PC-9 (cell line): ENCODE data around the gene CHCT1. TPM values are rescaled to one million over a fixed set of nuclear protein-coding genes. Genes with fewer than 3 reads are reported as not detected.

Experiments
- BruUV-seq: library from RNA; stranded (reverse); fragments of 400-500 nt; replicated peaks from 2 replicates; lab custom pipeline; 2021; lab: Mats Ljungman, UMichigan
- CTCF ChIA-PET: fragments of 300-600 bp; sonication (Branson Sonifier 250); formaldehyde crosslinking; loops from one replicate; lab custom pipeline; 2022; ENCODE audit warnings: antibody characterized with exemption; lab: Charles Lee
- POLR2A ChIA-PET: fragments of 300-600 bp; sonication (Branson Sonifier 250); formaldehyde crosslinking; loops from one replicate; lab custom pipeline; 2022; ENCODE audit warnings: antibody characterized with exemption; ENCODE audit not compliant: unreplicated experiment; lab: Charles Lee
- DNase-seq, 2 experiments: peaks; one replicate each; pipeline versions ENCODE4 v3.0.0 to v3.0.0-alpha.2; 2015 to 2022; ENCODE audit warnings: mixed read lengths in 1 of 2
- H2AFZ ChIP-seq: fragments of 200-600 bp; sonication (generic); 2 replicates; pipeline ENCODE4 v1.8.1; 2017; ENCODE audit warnings: antibody characterized with exemption
- H3F3A ChIP-seq: fragments of 200-600 bp; sonication (generic); 2 replicates; pipeline ENCODE4 v1.8.1; 2017; ENCODE audit warnings: antibody characterized with exemption, mild to moderate bottlenecking, low read depth; ENCODE audit not compliant: insufficient read depth
- H3K27ac ChIP-seq: fragments of 200-600 bp; sonication (generic); 2 replicates; pipeline ENCODE4 v1.6.1; 2016; ENCODE audit warnings: mixed run types
- H3K27me3 ChIP-seq: fragments of 200-600 bp; sonication (generic); 2 replicates; pipeline ENCODE4 v1.6.1; 2016; ENCODE audit warnings: low read depth, mixed run types; ENCODE audit not compliant: insufficient read depth
- H3K36me3 ChIP-seq: fragments of 200-600 bp; sonication (generic); 2 replicates; pipeline ENCODE4 v1.6.1; 2016; ENCODE audit warnings: low read depth, mixed run types
- H3K4me1 ChIP-seq: fragments of 200-600 bp; sonication (generic); replicated peaks from 2 replicates; pipeline ENCODE4 v1.6.1; 2016; ENCODE audit warnings: mixed run types; ENCODE audit not compliant: insufficient read depth
- H3K4me2 ChIP-seq: fragments of 200-600 bp; sonication (generic); 2 replicates; pipeline ENCODE4 v1.6.1; 2017; ENCODE audit warnings: mixed run types
- H3K4me3 ChIP-seq: fragments of 200-600 bp; sonication (generic); 2 replicates; pipeline ENCODE4 v1.6.1; 2016; ENCODE audit warnings: mixed run types
- H3K79me2 ChIP-seq: fragments of 200-600 bp; sonication (generic); 2 replicates; pipeline ENCODE4 v1.6.1; 2017; ENCODE audit warnings: low read depth, mixed run types
- H3K9me2 ChIP-seq: fragments of 200-600 bp; sonication (generic); 2 replicates; pipeline ENCODE4 v1.8.1; 2017; ENCODE audit warnings: mild to moderate bottlenecking; ENCODE audit not compliant: insufficient read depth
- H3K9me3 ChIP-seq: fragments of 200-600 bp; sonication (generic); 2 replicates; pipeline ENCODE4 v1.8.1; 2016; ENCODE audit warnings: low read depth; ENCODE audit not compliant: insufficient read depth
- H4K20me1 ChIP-seq: fragments of 200-600 bp; sonication (generic); 2 replicates; pipeline ENCODE4 v1.8.1; 2017; ENCODE audit not compliant: insufficient read depth
- CTCF ChIP-seq: fragments of 200-600 bp; sonication (generic); conservative IDR thresholded peaks from 2 replicates; pipeline ENCODE4 v1.6.1; 2017; ENCODE audit warnings: mixed run types, antibody characterized with exemption, mild to moderate bottlenecking, moderate library complexity
- EZH2 ChIP-seq: fragments of 200-600 bp; sonication (generic); IDR thresholded peaks from 2 replicates; pipeline ENCODE4 v1.8.0; 2017; ENCODE audit warnings: antibody characterized with exemption, low read depth
- intact Hi-C: fragments of 100-400 bp; cut with micrococcal nuclease; formaldehyde crosslinking; loops from one replicate; pipeline ENCODE4 v1.10.0; 2022; ENCODE audit not compliant: unreplicated experiment
- total RNA-seq: library from RNA; stranded (reverse); gene quantifications from 2 replicates; pipeline ENCODE4 v1.2.3, GENCODE V29; 2021

The CHCT1 gene
- total RNA-seq, 1 experiment from 2014 or later, result not detected

- ChIA-PET POLR2A (interaction anchor here (0.5 kb wide), 1 partner anchor 189 kb away, joined by 3 read pairs; no protein-coding TSS in a partner anchor), CTCF (no interaction called here)
- Histone ChIP-seq H4K20me1 (no peaks in the 10 kb centered on the region), H3F3A (peaks cover 5% of the 10 kb centered on the region), H3K4me2 (no peak overlapping the region), H3K4me3 (no peak overlapping the region), H3K27me3 (no peaks in the 10 kb centered on the region), H3K27ac (no peak overlapping the region), H3K79me2 (no peaks in the 10 kb centered on the region), H3K9me3 (no peaks in the 10 kb centered on the region), H3K9me2 (no peaks in the 10 kb centered on the region), H2AFZ (no peak overlapping the region), H3K4me1 (no peaks in the 10 kb centered on the region), H3K36me3 (peaks cover 35% of the 10 kb centered on the region)
- intact Hi-C loops, result no loop called here
- TF ChIP-seq EZH2, result no peak
- no peak for TF ChIP-seq CTCF
- DNase-seq, result no peak
- no TSS peak for BruUV-seq
Observed at GRCh38 chr17:60463157-60463835, 41.0 kb downstream of the CHCT1 start.

- no peak for DNase-seq
- Histone ChIP-seq H3K4me1 (peaks cover under 1% of the 10 kb centered on the region), H3K36me3 (peaks cover 42% of the 10 kb centered on the region), H2AFZ (no peak overlapping the region), H3K9me3 (no peaks in the 10 kb centered on the region), H3F3A (peaks cover 5% of the 10 kb centered on the region), H3K27ac (no peak overlapping the region; the same call in 1 of the 2 replicates), H4K20me1 (no peaks in the 10 kb centered on the region), H3K27me3 (no peaks in the 10 kb centered on the region), H3K4me2 (no peak overlapping the region), H3K4me3 (no peak overlapping the region), H3K9me2 (no peaks in the 10 kb centered on the region), H3K79me2 (no peaks in the 10 kb centered on the region)
- CTCF ChIA-PET, result no interaction called here
- POLR2A ChIA-PET, result no interaction called here
- intact Hi-C loops, result no loop called here
- BruUV-seq, result no TSS peak
- TF ChIP-seq CTCF (no peak), EZH2 (no peak)
Observed at GRCh38 chr17:60464343-60464742, 42.1 kb downstream of the CHCT1 start.

- no peaks in the 10 kb centered on the region for H3K79me2 ChIP-seq
- TF ChIP-seq EZH2 (no peak), CTCF (no peak)
- H3K4me1 ChIP-seq, result peaks cover 11% of the 10 kb centered on the region
- intact Hi-C loops, result no loop called here
- CTCF ChIA-PET, result no interaction called here
- H3K9me3 ChIP-seq, result no peaks in the 10 kb centered on the region; the same call in 1 of the 2 replicates
- DNase-seq, result no peak
- POLR2A ChIA-PET, result interaction anchor here (0.6 kb wide), 1 partner anchor 62 kb away, joined by 5 read pairs; no protein-coding TSS in a partner anchor
- H3K27ac ChIP-seq, result 0 out of 2 replicates have a peak overlapping the region, but pooled peaks have one; percentile 52
- no peak overlapping the region for H3K4me2 ChIP-seq
- no TSS peak for BruUV-seq
- peaks cover 50% of the 10 kb centered on the region for H3K36me3 ChIP-seq
- H3F3A ChIP-seq, result peaks cover 5% of the 10 kb centered on the region
- no peaks in the 10 kb centered on the region for H4K20me1 ChIP-seq
- H3K4me3 ChIP-seq, result no peak overlapping the region
- no peak overlapping the region for H2AFZ ChIP-seq
- no peaks in the 10 kb centered on the region for H3K27me3 ChIP-seq
- no peaks in the 10 kb centered on the region for H3K9me2 ChIP-seq
Observed at GRCh38 chr17:60468371-60468770, 46.1 kb downstream of the CHCT1 start.
